Neural cell (in vitro differentiated cells): Measurements from ENCODE around the gene PAN3. TPM values are rescaled to one million over a fixed set of nuclear protein-coding genes. Genes with fewer than 3 reads are reported as not detected.

Experiments
- H2AFZ ChIP-seq: fragments of 200-600, 300-800 bp; sonication (generic), shearing (Covaris generic); 2 replicates; pipeline ENCODE4 v1.6.0; 2014; ENCODE audit warnings: low read depth, mild to moderate bottlenecking, antibody characterized with exemption, low read length, moderate library complexity
- H3F3A ChIP-seq: fragments of 200-600 bp; shearing (Covaris generic); 2 replicates; pipeline ENCODE4 v1.6.1; 2016; ENCODE audit warnings: mild to moderate bottlenecking, moderate library complexity, mixed read lengths, antibody characterized with exemption, low read length; ENCODE audit not compliant: insufficient read depth, poor library complexity, severe bottlenecking
- H3K27ac ChIP-seq: fragments of 200-600, 300-800 bp; sonication (generic), shearing (Covaris generic); 2 replicates; pipeline ENCODE4 v1.5.1; 2014; ENCODE audit warnings: mild to moderate bottlenecking, low read length, moderate library complexity
- H3K27me3 ChIP-seq: fragments of 300-800, 200-600 bp; sonication (generic), shearing (Covaris generic); 2 replicates; pipeline ENCODE4 v1.6.0; 2014; ENCODE audit warnings: mild to moderate bottlenecking, low read depth, low read length, moderate library complexity; ENCODE audit not compliant: insufficient read depth
- H3K36me3 ChIP-seq: fragments of 300-800, 200-600 bp; sonication (generic), shearing (Covaris generic); 2 replicates; pipeline ENCODE4 v1.5.1; 2014; ENCODE audit warnings: mild to moderate bottlenecking, antibody characterized with exemption, low read length, moderate library complexity; ENCODE audit not compliant: insufficient read depth
- H3K4me2 ChIP-seq: fragments of 300-800, 200-600 bp; sonication (generic), shearing (Covaris generic); 2 replicates; pipeline ENCODE4 v1.6.0; 2014; ENCODE audit warnings: mild to moderate bottlenecking, low read length
- H3K4me3 ChIP-seq: fragments of 300-800, 200-600 bp; sonication (generic), shearing (Covaris generic); 2 replicates; pipeline ENCODE4 v1.5.1; 2014; ENCODE audit warnings: mild to moderate bottlenecking, low read length, moderate library complexity
- H3K79me2 ChIP-seq: fragments of 200-600 bp; shearing (Covaris generic); replicated peaks from 2 replicates; pipeline ENCODE4 v1.6.0; 2014; ENCODE audit warnings: mild to moderate bottlenecking, low read length, moderate library complexity; ENCODE audit not compliant: insufficient read depth
- H3K9ac ChIP-seq: fragments of 300-800, 200-600 bp; sonication (generic), shearing (Covaris generic); 2 replicates; pipeline ENCODE4 v1.6.1; 2016; ENCODE audit warnings: mild to moderate bottlenecking, low read length, mixed read lengths
- H3K9me2 ChIP-seq: fragments of 200-600 bp; shearing (Covaris generic); 2 replicates; pipeline ENCODE4 v1.6.1; 2016; ENCODE audit warnings: mild to moderate bottlenecking, low read length, mixed read lengths; ENCODE audit not compliant: insufficient read depth
- H3K9me3 ChIP-seq: fragments of 200-600, 300-800 bp; sonication (generic), shearing (Covaris generic); 2 replicates; pipeline ENCODE4 v1.6.1; 2016; ENCODE audit warnings: mild to moderate bottlenecking, mixed run types, low read length, moderate library complexity, mixed read lengths
- H4K20me1 ChIP-seq: fragments of 200-600 bp; shearing (Covaris generic); 2 replicates; pipeline ENCODE4 v1.6.1; 2016; ENCODE audit warnings: mild to moderate bottlenecking, mixed run types; ENCODE audit not compliant: insufficient read depth
- CTCF ChIP-seq: fragments of 450-650 bp; IDR thresholded peaks from 2 replicates; pipeline ENCODE4 v1.5.1; 2014; ENCODE audit warnings: antibody characterized with exemption, mild to moderate bottlenecking, moderate library complexity; ENCODE audit not compliant: poor library complexity, severe bottlenecking
- EP300 ChIP-seq: fragments of 450-650 bp; conservative IDR thresholded peaks from 2 replicates; pipeline ENCODE4 v1.6.1; 2014; ENCODE audit warnings: antibody characterized with exemption, mild to moderate bottlenecking, moderate library complexity; ENCODE audit not compliant: poor library complexity, severe bottlenecking
- EZH2 ChIP-seq: fragments of 200-600, 300-800 bp; shearing (Covaris generic), sonication (generic); IDR thresholded peaks from 2 replicates; pipeline ENCODE4 v1.6.1; 2014; ENCODE audit warnings: antibody characterized with exemption, low read length, borderline replicate concordance, mild to moderate bottlenecking; ENCODE audit not compliant: insufficient read depth, poor library complexity, severe bottlenecking
- MXI1 ChIP-seq: fragments of 450-650 bp; conservative IDR thresholded peaks from 2 replicates; pipeline ENCODE4 v1.6.1; 2014; ENCODE audit warnings: antibody characterized with exemption, mild to moderate bottlenecking; ENCODE audit not compliant: poor library complexity, severe bottlenecking
- POLR2AphosphoS5 ChIP-seq: IDR thresholded peaks from 2 replicates; pipeline ENCODE4 v1.6.1; 2012
- RAD21 ChIP-seq: fragments of 450-650 bp; conservative IDR thresholded peaks from 2 replicates; pipeline ENCODE4 v1.6.1; 2014; ENCODE audit warnings: antibody characterized with exemption, mild to moderate bottlenecking, moderate library complexity
- REST ChIP-seq: IDR thresholded peaks from 2 replicates; pipeline ENCODE4 v1.6.1; 2012; ENCODE audit warnings: borderline replicate concordance
- SMC3 ChIP-seq: fragments of 450-650 bp; conservative IDR thresholded peaks from 2 replicates; pipeline ENCODE4 v1.6.1; 2014; ENCODE audit warnings: antibody characterized with exemption, mild to moderate bottlenecking, moderate library complexity; ENCODE audit not compliant: poor library complexity
- TAF1 ChIP-seq: IDR thresholded peaks from 2 replicates; pipeline ENCODE4 v1.6.1; 2012; ENCODE audit warnings: low read depth
- polyA plus RNA-seq: library from polyadenylated mRNA; depleted of rRNA; stranded (reverse); fragments of >200 nt; gene quantifications from 2 replicates; pipeline ENCODE4 v1.2.3, GENCODE V29; 2014

The PAN3 gene
- polyA plus RNA-seq, 1 donor from 2014 or later = 44.0 TPM

GRCh38 chr13:28245465-28245864, 107.1 kb downstream of the PAN3 start:
- no peaks in the 10 kb centered on the region for H3F3A ChIP-seq
- no peaks in the 10 kb centered on the region for H3K9me2 ChIP-seq
- H3K27me3 ChIP-seq = no peaks in the 10 kb centered on the region
- no peak overlapping the region for H3K4me3 ChIP-seq
- no peak for TF ChIP-seq CTCF
- TF ChIP-seq RAD21 = no peak
- no peak for TF ChIP-seq EP300
- no peak for TF ChIP-seq MXI1
- no peak for TF ChIP-seq POLR2AphosphoS5
- TF ChIP-seq EZH2 = no peak
- TF ChIP-seq REST = no peak
- no peak for TF ChIP-seq SMC3
- TF ChIP-seq TAF1 = no peak
- no peak overlapping the region for H2AFZ ChIP-seq
- H3K36me3 ChIP-seq = peaks cover 9% of the 10 kb centered on the region
- no peak overlapping the region for H3K4me2 ChIP-seq
- no peaks in the 10 kb centered on the region for H3K79me2 ChIP-seq
- H4K20me1 ChIP-seq = no peaks in the 10 kb centered on the region
- no peaks in the 10 kb centered on the region for H3K9me3 ChIP-seq
- H3K9ac ChIP-seq = no peak overlapping the region
- H3K27ac ChIP-seq = no peak overlapping the region

DNA sequence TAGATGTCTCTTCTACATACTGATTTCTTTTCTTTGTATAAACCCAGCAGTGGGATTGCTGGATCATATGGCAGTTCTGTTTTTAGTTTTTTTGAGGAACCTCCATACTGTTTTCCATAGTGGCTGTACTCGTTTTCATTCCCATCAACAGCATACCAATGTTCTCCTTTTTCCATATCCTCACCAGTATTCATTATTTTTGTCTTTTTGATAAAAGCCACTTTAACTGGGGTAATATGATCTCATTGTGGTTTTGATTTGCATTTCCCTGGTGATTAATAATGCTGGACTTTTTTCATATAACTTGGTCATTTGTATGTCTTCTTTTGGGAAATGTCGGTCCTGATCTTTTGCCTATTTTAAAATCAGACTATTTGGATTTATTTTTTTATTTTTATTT, 108.5 kb downstream of the PAN3 start:
- H3F3A ChIP-seq = no peaks in the 10 kb centered on the region
- H3K36me3 ChIP-seq = no peaks in the 10 kb centered on the region
- H3K4me2 ChIP-seq = no peak overlapping the region
- TF ChIP-seq POLR2AphosphoS5 (no peak), EP300 (no peak), CTCF (no peak), SMC3 (no peak), MXI1 (no peak), TAF1 (no peak), RAD21 (no peak), EZH2 (no peak), REST (no peak)
- no peaks in the 10 kb centered on the region for H3K79me2 ChIP-seq
- H3K27me3 ChIP-seq = no peaks in the 10 kb centered on the region
- H3K9me3 ChIP-seq = no peaks in the 10 kb centered on the region
- no peak overlapping the region for H3K4me3 ChIP-seq
- no peaks in the 10 kb centered on the region for H3K9me2 ChIP-seq
- no peaks in the 10 kb centered on the region for H4K20me1 ChIP-seq
- H2AFZ ChIP-seq = no peak overlapping the region
- no peak overlapping the region for H3K27ac ChIP-seq
- H3K9ac ChIP-seq = no peak overlapping the region
